HG03039 (cell line): ENCODE measurements around the gene ZNF554.
"Not testable (repeated sequence)": the region's sequence is repeated elsewhere in the genome, so short reads cannot be mapped to it uniquely, and the experiment has no call there.

Source experiments
- ATAC-seq: cut with Tn5 transposase; IDR thresholded peaks from one replicate; pipeline ENCODE4 v1.9.1; 2021; ENCODE audit warnings: mild to moderate bottlenecking, moderate library complexity; ENCODE audit not compliant: unreplicated experiment

ZNF554 gene

DNA sequence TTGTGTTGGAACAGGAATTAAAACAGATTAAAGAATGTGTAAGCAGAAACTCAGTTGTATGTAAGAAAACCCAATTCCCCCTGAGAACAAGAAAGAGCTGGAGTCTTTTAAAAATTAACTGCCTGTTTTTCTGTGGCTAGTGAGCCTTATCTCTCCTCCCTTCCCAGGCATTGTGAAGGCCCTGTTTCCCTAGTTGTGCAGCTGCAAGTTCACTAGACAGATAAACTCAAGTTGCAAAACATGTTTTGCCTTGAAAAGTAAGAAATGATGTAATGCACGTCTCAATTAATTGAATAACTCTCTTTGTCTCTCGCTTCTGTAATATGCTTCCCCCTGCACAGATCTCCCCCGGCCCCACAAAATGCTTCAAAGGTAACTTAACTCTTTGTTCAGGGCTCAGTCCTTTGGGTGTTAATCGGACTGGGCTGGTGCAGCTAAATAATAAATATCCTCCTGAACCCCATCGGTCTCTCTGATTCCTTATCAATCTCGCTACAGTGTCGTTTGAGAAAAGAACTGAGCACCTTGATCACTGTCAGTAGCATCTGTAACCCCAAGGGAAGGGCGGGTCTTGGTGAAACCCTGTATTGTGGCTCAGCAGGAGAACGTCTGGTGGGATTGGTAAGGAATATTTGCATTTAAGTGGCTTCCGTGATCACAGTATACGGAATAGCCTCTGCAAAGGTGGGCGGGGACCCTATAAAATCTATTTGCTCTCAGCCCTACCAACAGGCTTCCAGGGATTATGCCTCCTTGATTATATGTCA lies 45.8 kb downstream of the ZNF554 start:
- ATAC-seq: no peak

GRCh38 chr19:2866495-2867024 lies 46.9 kb downstream of the ZNF554 start:
- ATAC-seq: no peak

DNA sequence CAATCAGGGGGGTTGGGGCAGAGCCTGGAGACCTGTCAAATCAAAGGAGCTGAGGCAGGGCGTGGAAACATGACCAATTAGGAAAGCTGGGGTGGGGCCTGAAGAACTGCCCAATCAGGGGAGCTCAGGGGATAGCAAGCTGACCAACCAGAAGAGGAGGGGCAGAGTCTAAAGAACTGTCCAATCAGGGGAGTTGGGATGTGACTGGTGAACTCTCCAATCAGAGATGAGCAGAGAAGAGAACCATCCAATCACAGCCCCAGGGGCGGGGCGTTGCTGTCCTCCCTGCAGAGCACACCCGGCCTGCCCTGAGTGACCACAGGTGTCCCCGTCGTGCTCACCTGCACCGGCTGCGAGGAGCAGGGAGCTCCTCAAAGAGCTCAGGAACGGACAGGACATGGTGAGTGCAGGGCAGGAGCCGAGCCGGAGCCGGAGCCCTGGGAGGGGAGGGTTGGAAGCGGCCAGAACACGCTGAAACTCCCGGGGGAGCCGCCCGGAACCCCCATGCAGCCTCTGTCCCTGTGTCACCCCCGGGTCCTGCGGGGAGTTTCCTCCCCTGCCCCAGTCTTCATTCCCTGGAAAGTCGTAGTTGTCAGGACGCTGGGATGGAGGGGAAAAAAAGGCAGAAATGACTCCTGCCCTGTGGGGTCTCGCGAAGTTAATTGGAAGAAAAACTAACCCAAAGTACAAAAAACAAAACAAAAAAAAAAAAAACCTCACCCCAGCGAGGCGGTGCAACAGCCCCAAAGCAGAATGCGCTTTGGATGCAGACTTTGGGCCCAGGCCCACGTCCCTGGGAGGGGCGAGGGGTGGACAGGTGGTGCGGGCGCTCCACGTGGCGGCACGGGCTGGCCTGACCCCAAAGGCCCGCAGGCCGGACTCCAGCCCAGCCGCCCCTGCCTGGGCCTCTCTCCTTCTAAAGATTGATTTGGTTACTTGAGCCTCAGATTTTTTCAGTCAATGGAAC lies 47.6 kb downstream of the ZNF554 start, which contains the start of gene ZNF556:
ZNF556 (plus strand) TSS at position 311 of the 967 bp plus-strand sequence; CDS start at position 398, 87 bp downstream.
- no peak for ATAC-seq

DNA sequence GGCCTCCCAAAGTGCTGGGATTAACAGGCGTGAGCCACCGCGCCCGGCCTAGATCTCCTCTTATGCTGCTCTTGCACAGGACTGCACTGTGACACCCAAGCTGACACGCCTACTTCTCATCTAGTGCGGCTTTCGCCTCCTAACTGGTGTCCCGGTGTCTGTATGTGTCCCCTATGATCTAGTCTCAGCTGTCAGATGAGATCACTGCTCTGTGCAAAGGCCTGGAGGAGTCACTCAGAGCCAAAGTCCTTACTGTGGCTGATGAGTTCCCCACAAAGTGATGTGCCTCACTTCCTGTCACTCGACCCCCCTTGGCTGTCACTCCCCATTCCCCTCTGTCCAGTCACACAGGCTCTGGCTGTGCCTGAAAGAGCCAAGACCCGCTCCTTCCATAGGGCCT lies 50.0 kb downstream of the ZNF554 start:
- no peak for ATAC-seq

DNA sequence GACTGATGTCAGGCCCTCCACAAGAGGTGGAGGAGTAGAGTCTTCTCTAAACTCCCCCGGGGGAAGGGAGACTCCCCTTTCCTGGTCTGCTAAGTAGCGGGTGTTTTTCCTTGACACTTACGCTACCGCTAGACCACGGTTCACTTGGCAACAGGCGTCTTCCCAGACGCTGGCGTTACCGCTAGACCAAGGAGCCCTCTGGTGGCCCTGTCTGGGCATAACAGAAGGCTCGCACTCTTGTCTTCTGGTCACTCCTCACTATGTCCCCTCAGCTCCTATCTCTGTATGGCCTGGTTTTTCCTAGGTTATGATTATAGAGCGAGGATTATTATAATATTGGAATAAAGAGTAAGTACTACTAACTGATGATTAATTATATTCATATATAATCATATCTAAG lies 52.5 kb downstream of the ZNF554 start:
- ATAC-seq: not testable (repeated sequence)

GRCh38 chr19:2877398-2878331 lies 58.0 kb downstream of the ZNF554 start:
- ATAC-seq: no peak

DNA sequence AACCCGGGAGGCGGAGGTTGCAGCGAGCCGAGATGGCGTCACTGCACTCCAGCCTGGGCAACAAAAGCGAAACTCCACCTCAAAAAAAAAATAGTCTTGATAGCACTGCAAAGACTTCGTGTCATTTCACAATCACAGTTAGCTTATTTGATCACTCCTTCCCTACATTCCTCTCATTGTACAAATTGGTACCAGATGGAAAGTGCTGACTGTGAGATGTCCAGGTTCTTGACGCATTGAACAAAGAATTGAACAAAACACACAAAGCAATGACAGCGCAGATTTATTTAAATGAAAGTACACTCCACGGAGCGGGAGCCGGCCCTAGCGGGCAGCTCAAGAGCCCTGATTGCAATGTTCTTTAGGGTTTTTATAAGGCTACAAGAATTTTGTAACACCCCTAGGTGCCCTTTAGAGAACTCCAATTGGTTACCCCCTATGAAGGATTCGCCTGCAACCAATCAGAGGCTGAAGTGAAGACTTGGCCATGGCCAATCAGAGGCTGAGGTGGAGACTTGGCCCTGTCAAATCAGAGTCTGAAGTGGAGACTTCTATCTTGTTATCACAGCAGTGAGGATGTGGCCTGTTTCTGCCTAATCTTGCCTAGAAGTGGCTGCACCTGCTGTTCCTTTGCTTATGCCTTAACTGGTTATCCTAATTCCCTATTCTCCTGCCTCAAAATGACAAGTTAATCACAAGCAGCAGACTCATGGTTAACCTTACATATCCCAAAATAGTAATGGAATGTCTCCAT lies 64.2 kb downstream of the ZNF554 start:
- no peak for ATAC-seq

- ATAC-seq: no peak
Observed at GRCh38 chr19:2885736-2886135, 66.1 kb downstream of the ZNF554 start.
